Body of pancreas (tissue), 4 donors: Measurements from ENCODE around the gene MGRN1.

ENCODE experiments used
- CTCF ChIP-seq, 7 experiments: fragments of 450-650 bp in 4 of 7; fragments of 200-600 bp in 3 of 7; sonication (generic) in 3 of 7; IDR thresholded peaks; one replicate each; pipeline ENCODE4 v1.5.1; 2016 to 2019; ENCODE audit warnings: antibody characterized with exemption in 7 of 7
- POLR2A ChIP-seq, 3 donors: fragments of 450-650 bp; IDR thresholded peaks; one replicate each; pipeline ENCODE4 v1.6.1; 2016; ENCODE audit warnings: antibody characterized with exemption in 3 of 3, mild to moderate bottlenecking in 2 of 3

- TF ChIP-seq CTCF (IDR thresholded peaks at IDR 0.05) (no peak), POLR2A (IDR thresholded peaks at IDR 0.05) (no peak)
Observed at GRCh38 chr16:4663465-4663776, 38.8 kb downstream of the MGRN1 start.
